GM12878 (cell line): Measurements from ENCODE around the gene WDR18.

ENCODE experiments used
- ATF3 ChIP-seq: IDR thresholded peaks from 2 replicates; pipeline ENCODE4 v1.6.1; 2011; ENCODE audit warnings: low read depth, mild to moderate bottlenecking, low read length, moderate library complexity, borderline replicate concordance; ENCODE audit errors: extremely low read depth
- CHD2 ChIP-seq: IDR thresholded peaks from 2 replicates; pipeline ENCODE4 v1.6.1; 2011; ENCODE audit warnings: low read depth, low read length, improper control_type of control experiment, borderline replicate concordance
- CREM ChIP-seq: IDR thresholded peaks from 2 replicates; pipeline ENCODE4 v1.6.1; 2014; ENCODE audit warnings: antibody characterized with exemption, low read depth
- CTCF ChIP-seq, 3 experiments: IDR thresholded peaks in 2 of 3; conservative IDR thresholded peaks in 1 of 3; 2 replicates each; pipeline ENCODE4 v1.5.1; 2011; ENCODE audit warnings: low read depth in 3 of 3, low read length in 3 of 3, mild to moderate bottlenecking in 3 of 3, control low read depth in 2 of 3, moderate library complexity in 2 of 3, inconsistent platforms in 1 of 3, mixed read lengths in 1 of 3; ENCODE audit not compliant: control insufficient read depth in 2 of 3, insufficient read depth in 1 of 3; ENCODE audit errors: extremely low read depth in 1 of 3
- EZH2 ChIP-seq: IDR thresholded peaks from 2 replicates; pipeline ENCODE4 v1.6.1; 2012; ENCODE audit warnings: low read depth, mild to moderate bottlenecking, control low read depth, inconsistent platforms, low read length, borderline replicate concordance; ENCODE audit not compliant: control insufficient read depth
- PKNOX1 ChIP-seq: fragments of 450-650 bp; IDR thresholded peaks from 2 replicates; pipeline ENCODE4 v1.6.1; 2016; ENCODE audit warnings: mild to moderate bottlenecking
- POLR2A ChIP-seq: IDR thresholded peaks from 2 replicates; pipeline ENCODE4 v1.6.1; 2011; ENCODE audit warnings: low read depth, mild to moderate bottlenecking, low read length
- USF1 ChIP-seq: IDR thresholded peaks from 2 replicates; pipeline ENCODE4 v1.6.1; 2011; ENCODE audit warnings: borderline replicate concordance, low read depth, mild to moderate bottlenecking, moderate library complexity, mixed read lengths, low read length; ENCODE audit not compliant: insufficient read depth; ENCODE audit errors: extremely low read length
- ZBTB33 ChIP-seq: fragments of 450-650 bp; IDR thresholded peaks from 2 replicates; pipeline ENCODE4 v1.6.1; 2017; ENCODE audit warnings: mild to moderate bottlenecking

- no peak for TF ChIP-seq CTCF (IDR thresholded peaks at IDR 0.05 in 2 of 3, conservative IDR thresholded peaks at IDR 0.05 in 1 of 3; ENCODE audit: control insufficient read depth in 2 of 3, extremely low read depth in 1 of 3, insufficient read depth in 1 of 3, low read depth in 3 of 3, low read length in 3 of 3)
- no peak for TF ChIP-seq EZH2
- no peak for TF ChIP-seq CREM
- no peak for TF ChIP-seq USF1
- peak; percentile 50; the same call in 1 of the 2 replicates for TF ChIP-seq POLR2A
- TF ChIP-seq PKNOX1: no peak
- TF ChIP-seq CHD2: no peak
- no peak for TF ChIP-seq ZBTB33
- no peak for TF ChIP-seq ATF3
Observed at GRCh38 chr19:1009981-1010538, 25.9 kb downstream of the WDR18 start.
